Measurements from ENCODE around the gene PRKCE. TPM values are rescaled to one million over a fixed set of nuclear protein-coding genes. Genes with fewer than 3 reads are reported as not detected.

PRKCE gene
- total and polyA plus RNA-seq, 2 of the 8 experiments (the other 6 are each of a cell fraction or from before 2014, with no cell fraction given): 0.54 to 2.1 TPM

- TF ChIP-seq CHD7 (IDR thresholded peaks at IDR 0.05; ENCODE audit: insufficient replicate concordance, low read length) (no peak), CBX5 (IDR thresholded peaks at IDR 0.05; ENCODE audit: low read depth, low read length) (no peak), POLR2A (IDR thresholded peaks at IDR 0.05; ENCODE audit: control extremely low read depth in 1 of 2, low read depth in 2 of 2, low read length in 2 of 2) (no peak), HDAC2 (IDR thresholded peaks at IDR 0.05; ENCODE audit: borderline replicate concordance in 1 of 2, low read depth in 2 of 2, low read length in 2 of 2) (no peak), SIRT6 (IDR thresholded peaks at IDR 0.05; ENCODE audit: low read length) (no peak), SUZ12 (IDR thresholded peaks at IDR 0.05; ENCODE audit: low read length) (no peak), SRF (IDR thresholded peaks at IDR 0.05; ENCODE audit: low read depth, low read length) (no peak), MAX (IDR thresholded peaks at IDR 0.05) (no peak), POU5F1 (IDR thresholded peaks at IDR 0.05; ENCODE audit: low read depth, low read length) (no peak), KDM5A (IDR thresholded peaks at IDR 0.05; ENCODE audit: low read length) (no peak), YY1 (IDR thresholded peaks at IDR 0.05; ENCODE audit: low read depth, low read length) (no peak)
Observed at GRCh38 chr2:46002507-46002883, 351.0 kb downstream of the PRKCE start (continued).
